Measurements from ENCODE around the gene AIG1.
"Not testable (repeated sequence)": the region's sequence is repeated elsewhere in the genome, so short reads cannot be mapped to it uniquely, and the experiment has no call there.

AIG1 gene

GRCh38 chr6:143337201-143337949 lies 276.7 kb downstream of the AIG1 start:
- DNase-seq, result peak; percentile 60 to 66

- no peak for DNase-seq
Measured at GRCh38 chr6:143339223-143339622, 278.5 kb downstream of the AIG1 start.

GRCh38 chr6:143345477-143345876 lies 284.8 kb downstream of the AIG1 start:
- not testable (repeated sequence) for DNase-seq

- DNase-seq, result no peak
Measured at GRCh38 chr6:143346004-143346403, 285.3 kb downstream of the AIG1 start.

GRCh38 chr6:143348531-143348930 lies 287.8 kb downstream of the AIG1 start:
- DNase-seq, result no peak

GRCh38 chr6:143349530-143349929 lies 288.8 kb downstream of the AIG1 start:
- DNase-seq, result no peak

- DNase-seq, result no peak
Measured at GRCh38 chr6:143356101-143356880, 295.6 kb downstream of the AIG1 start.

- DNase-seq, result no peak
Measured at GRCh38 chr6:143357152-143357551, 296.5 kb downstream of the AIG1 start.

- DNase-seq, result no peak
Measured at GRCh38 chr6:143357561-143358255, 297.0 kb downstream of the AIG1 start.

GRCh38 chr6:143361536-143362191 lies 301.0 kb downstream of the AIG1 start:
- no peak for DNase-seq

GRCh38 chr6:143362192-143362558 lies 301.5 kb downstream of the AIG1 start:
- DNase-seq, result no peak

- DNase-seq, result no peak
Measured at GRCh38 chr6:143363299-143363698, 302.6 kb downstream of the AIG1 start.

GRCh38 chr6:143368426-143368825 lies 307.7 kb downstream of the AIG1 start:
- peak in 1 of 2 experiments; percentile 8 for DNase-seq

- DNase-seq, result no peak
Measured at GRCh38 chr6:143369971-143370370, 309.3 kb downstream of the AIG1 start.

- DNase-seq, result no peak
Measured at GRCh38 chr6:143370812-143371370, 310.2 kb downstream of the AIG1 start.

- DNase-seq, result no peak
Measured at GRCh38 chr6:143372199-143372882, 311.7 kb downstream of the AIG1 start.

GRCh38 chr6:143374014-143374413 lies 313.3 kb downstream of the AIG1 start:
- no peak for DNase-seq

GRCh38 chr6:143375022-143375585 lies 314.4 kb downstream of the AIG1 start:
- no peak for DNase-seq

- DNase-seq, result no peak
Measured at GRCh38 chr6:143376375-143376774, 315.7 kb downstream of the AIG1 start.

- no peak for DNase-seq
Measured at GRCh38 chr6:143376861-143377260, 316.2 kb downstream of the AIG1 start.

GRCh38 chr6:143385636-143386035 lies 324.9 kb downstream of the AIG1 start:
- no peak for DNase-seq

- DNase-seq, result no peak
Measured at GRCh38 chr6:143390278-143390677, 329.6 kb downstream of the AIG1 start.

Measured in activated CD4-positive, alpha-beta T cell treated with anti-CD3 and anti-CD28 coated beads, Interleukin-2, amount 50 U/mL, for 48 hours (primary cell).